Stimulated activated memory B cell treated with anti-CD40 and anti-IgM and Interleukin-4, amounts not matched to agents 10 μg/mL and 1 μg/mL and 100 μg/mL, for 72 hours (primary cell): ENCODE results near the gene SLC48A1.

ENCODE experiments used
- ATAC-seq: fragments of 150-1000 bp; cut with Tn5 transposase; 2 replicates; pipeline ENCODE4 v1.10.0; 2021
- H3K27ac Mint-ChIP-seq: one replicate; pipeline ENCODE4 v1.8.0; 2022; ENCODE audit warnings: mild to moderate bottlenecking, mixed read lengths
- H3K27me3 Mint-ChIP-seq: one replicate; pipeline ENCODE4 v1.8.0; 2022; ENCODE audit warnings: mixed read lengths
- H3K36me3 Mint-ChIP-seq: one replicate; pipeline ENCODE4 v1.8.0; 2022; ENCODE audit warnings: mixed read lengths
- H3K4me1 Mint-ChIP-seq: one replicate; pipeline ENCODE4 v1.8.0; 2022; ENCODE audit warnings: mixed read lengths
- H3K4me3 Mint-ChIP-seq: one replicate; pipeline ENCODE4 v1.8.0; 2022; ENCODE audit warnings: mild to moderate bottlenecking, moderate library complexity, mixed read lengths
- H3K9me3 Mint-ChIP-seq: one replicate; pipeline ENCODE4 v1.8.0; 2022; ENCODE audit warnings: mixed read lengths

SLC48A1 gene

DNA sequence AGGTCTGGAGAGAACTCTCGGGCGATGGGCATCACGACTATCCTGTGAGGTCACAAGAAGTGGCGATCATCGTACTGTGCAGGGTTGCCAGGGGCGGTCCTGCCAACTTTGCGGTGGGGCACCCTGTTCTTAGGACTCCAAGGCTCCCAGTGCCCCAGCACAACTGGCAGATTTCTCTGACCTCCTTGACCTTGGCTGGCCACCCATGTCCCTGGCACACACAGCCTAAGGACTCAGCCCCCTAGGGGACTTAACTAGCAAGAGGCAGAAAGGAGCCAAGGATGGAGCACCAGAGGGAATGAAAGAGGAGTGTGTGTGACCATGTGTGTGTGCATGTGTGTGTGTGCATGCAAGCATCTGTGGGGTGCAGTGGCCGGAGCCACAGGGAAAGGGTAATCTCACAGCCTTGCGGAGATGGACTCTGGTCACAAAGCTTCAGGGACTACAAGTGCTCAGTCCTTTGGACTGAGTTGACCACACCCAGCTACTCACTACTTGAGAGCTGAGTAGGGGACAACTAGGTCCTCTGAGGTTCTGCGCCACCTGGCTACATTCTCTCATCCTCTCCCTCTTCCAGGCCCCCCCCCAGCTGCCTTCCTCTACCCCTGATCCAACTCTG lies 13.7 kb downstream of the SLC48A1 start:
- H3K27ac Mint-ChIP-seq: peak overlapping the region; percentile 30
- peaks cover 66% of the 10 kb centered on the region for H3K36me3 Mint-ChIP-seq
- H3K4me1 Mint-ChIP-seq: no peaks in the 10 kb centered on the region
- no peak overlapping the region for H3K4me3 Mint-ChIP-seq
- no peaks in the 10 kb centered on the region for H3K27me3 Mint-ChIP-seq
- no peak for ATAC-seq
- H3K9me3 Mint-ChIP-seq: no peaks in the 10 kb centered on the region

- peak overlapping the region; percentile 11 for H3K27ac Mint-ChIP-seq
- peaks cover 73% of the 10 kb centered on the region for H3K36me3 Mint-ChIP-seq
- H3K4me3 Mint-ChIP-seq: no peak overlapping the region
Measured at GRCh38 chr12:47787596-47788319, 14.7 kb downstream of the SLC48A1 start.

DNA sequence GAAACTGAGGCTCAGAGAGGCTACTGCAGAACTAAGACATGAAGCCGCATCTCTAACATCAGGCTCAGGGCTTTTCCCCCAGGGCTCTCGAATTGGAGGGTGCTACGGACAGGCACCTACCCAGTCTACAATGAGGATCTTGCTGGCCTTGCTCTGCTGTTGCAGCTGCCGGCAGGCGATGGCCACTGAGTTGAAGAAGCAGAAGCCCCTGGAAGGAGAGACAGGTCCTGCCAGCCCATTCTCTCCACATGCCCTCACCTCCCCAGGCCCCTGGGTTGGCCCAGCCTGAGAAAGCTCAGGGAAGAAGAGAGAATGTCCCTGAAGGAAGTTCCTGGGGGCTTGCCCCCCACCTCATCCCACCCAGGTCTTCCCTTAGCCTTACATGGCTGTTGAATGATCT lies 16.1 kb downstream of the SLC48A1 start:
- Mint-ChIP-seq H3K27me3 (no peaks in the 10 kb centered on the region), H3K36me3 (peaks cover 83% of the 10 kb centered on the region), H3K4me1 (no peaks in the 10 kb centered on the region), H3K9me3 (no peaks in the 10 kb centered on the region), H3K27ac (peak overlapping the region; percentile 19), H3K4me3 (no peak overlapping the region)
- no peak for ATAC-seq

More at GRCh38 chr12:47787596-47788319, 14.7 kb downstream of the SLC48A1 start:
- H3K4me1 Mint-ChIP-seq: no peaks in the 10 kb centered on the region
- no peaks in the 10 kb centered on the region for H3K27me3 Mint-ChIP-seq
- H3K9me3 Mint-ChIP-seq: no peaks in the 10 kb centered on the region
- ATAC-seq: no peak

DNA sequence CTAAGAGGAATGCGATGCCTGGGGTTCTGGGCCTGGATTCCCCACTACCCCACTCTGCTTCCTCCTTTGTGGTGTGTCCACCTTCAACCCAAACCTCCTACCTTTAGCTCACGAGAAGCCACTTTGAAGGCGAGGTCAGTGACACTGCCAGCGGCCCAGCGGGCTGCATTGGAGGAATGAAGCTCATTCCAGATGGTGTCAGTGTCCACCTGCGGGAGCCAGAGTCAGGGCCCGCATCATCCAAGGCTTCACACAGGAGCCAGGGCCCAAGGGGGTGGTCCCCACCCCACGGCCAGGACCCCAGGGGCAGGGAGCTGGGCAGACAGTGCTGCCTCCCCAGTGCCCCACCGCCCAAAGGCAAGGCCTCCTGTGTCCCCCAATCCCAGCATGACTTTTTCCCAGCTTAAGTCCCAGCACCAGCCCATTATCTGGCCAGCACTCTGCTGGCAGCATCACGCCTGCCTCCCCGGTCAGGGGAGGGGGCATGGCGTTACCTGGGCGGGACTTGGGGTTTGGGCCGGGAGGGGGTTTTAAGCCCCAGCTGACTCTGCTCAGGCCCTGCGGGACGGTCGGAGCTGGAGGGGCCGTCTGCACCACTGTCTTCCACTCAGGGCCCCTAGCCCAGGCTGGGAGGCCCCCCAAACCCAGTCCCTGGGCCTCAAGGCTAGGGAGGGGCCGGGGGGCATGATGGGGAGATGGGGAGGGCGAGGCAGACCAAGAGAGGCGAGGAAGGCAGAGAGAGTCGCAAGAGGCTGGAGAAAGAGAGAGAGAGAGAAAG lies 16.9 kb downstream of the SLC48A1 start:
- ATAC-seq: no peak
- Mint-ChIP-seq H3K4me1 (no peaks in the 10 kb centered on the region), H3K27ac (peak overlapping the region; percentile 19), H3K9me3 (no peaks in the 10 kb centered on the region), H3K36me3 (peaks cover 81% of the 10 kb centered on the region), H3K4me3 (no peak overlapping the region), H3K27me3 (no peaks in the 10 kb centered on the region)

DNA sequence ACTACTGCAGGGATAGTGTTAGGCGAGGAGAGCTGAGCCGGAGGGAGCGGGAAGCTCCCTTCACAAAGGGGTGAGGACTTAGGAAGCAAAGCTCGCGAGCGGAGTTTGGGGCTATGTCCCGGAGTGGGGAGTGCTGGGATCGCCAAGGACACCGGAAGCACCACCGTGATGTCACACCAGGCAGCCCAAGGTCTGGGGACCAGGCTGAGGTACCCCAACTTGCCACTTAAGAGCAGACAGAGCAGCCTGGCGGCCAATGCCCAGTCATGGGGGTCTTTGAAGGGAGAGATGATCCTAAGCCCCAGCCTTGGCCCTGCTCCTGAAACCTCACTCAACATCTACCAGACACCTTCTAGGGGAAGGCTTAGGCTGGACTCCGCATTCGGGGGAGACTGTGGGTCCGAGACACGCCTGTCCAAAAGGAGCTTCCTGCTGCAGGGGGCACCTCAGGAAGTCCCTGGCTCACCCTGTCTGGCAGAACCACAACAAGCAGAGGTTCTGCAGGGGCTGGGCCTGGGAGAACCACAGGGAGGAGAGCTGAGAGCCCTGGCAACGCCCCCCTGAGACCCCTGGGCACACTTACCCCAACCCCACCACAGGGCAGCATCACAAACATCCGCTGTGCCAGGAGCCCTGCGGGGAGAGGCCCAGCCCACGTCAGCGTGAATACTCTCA lies 17.8 kb downstream of the SLC48A1 start:
- H3K36me3 Mint-ChIP-seq: peaks cover 85% of the 10 kb centered on the region
- H3K4me3 Mint-ChIP-seq: no peak overlapping the region
- H3K27ac Mint-ChIP-seq: no peak overlapping the region
- no peaks in the 10 kb centered on the region for H3K27me3 Mint-ChIP-seq
- no peaks in the 10 kb centered on the region for H3K9me3 Mint-ChIP-seq
- ATAC-seq: no peak
- H3K4me1 Mint-ChIP-seq: no peaks in the 10 kb centered on the region

- Mint-ChIP-seq H3K4me1 (no peaks in the 10 kb centered on the region), H3K9me3 (no peaks in the 10 kb centered on the region), H3K4me3 (no peak overlapping the region), H3K36me3 (peaks cover 80% of the 10 kb centered on the region), H3K27me3 (no peaks in the 10 kb centered on the region), H3K27ac (no peak overlapping the region)
- no peak for ATAC-seq
Measured at GRCh38 chr12:47791351-47791746, 18.3 kb downstream of the SLC48A1 start.

GRCh38 chr12:47791874-47792273 lies 18.8 kb downstream of the SLC48A1 start:
- H3K27ac Mint-ChIP-seq: no peak overlapping the region
- H3K27me3 Mint-ChIP-seq: no peaks in the 10 kb centered on the region
- no peak for ATAC-seq
- H3K36me3 Mint-ChIP-seq: peaks cover 75% of the 10 kb centered on the region
- H3K4me1 Mint-ChIP-seq: no peaks in the 10 kb centered on the region
- H3K4me3 Mint-ChIP-seq: no peak overlapping the region
- no peaks in the 10 kb centered on the region for H3K9me3 Mint-ChIP-seq

DNA sequence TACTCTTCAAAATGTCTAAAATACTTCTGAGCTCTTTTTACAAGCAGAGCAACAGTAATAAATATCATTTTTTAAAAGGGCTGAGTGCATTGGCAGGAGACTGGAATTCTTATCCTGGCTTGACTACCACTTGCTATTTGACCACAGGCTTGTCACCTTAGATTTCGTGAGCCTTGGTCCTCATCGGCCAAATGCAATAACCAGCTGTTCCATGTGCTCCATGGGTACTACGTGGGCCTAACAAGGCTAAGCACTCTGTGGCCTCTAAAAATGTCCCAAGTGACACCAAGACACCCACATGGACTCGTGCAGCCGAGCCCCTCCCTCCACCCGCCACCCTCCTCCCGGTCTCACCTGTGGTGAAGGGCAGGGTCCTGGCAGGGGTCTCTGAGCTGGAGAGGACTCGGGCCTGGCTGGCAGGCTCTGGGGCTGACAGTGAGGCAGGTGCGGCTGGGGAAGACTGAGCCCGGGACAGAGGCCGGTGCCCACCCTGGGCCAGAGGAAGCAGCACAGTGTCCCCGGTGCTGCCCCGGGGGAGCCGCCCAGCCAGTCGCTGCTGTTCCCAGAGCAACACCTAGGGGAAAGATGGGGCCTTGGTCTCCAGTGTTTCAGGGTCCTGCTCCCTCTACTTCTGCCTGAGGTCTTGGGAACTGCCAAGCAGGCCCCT lies 20.1 kb downstream of the SLC48A1 start:
- Mint-ChIP-seq H3K4me1 (peaks cover 9% of the 10 kb centered on the region), H3K4me3 (no peak overlapping the region), H3K27me3 (no peaks in the 10 kb centered on the region), H3K9me3 (no peaks in the 10 kb centered on the region), H3K27ac (no peak overlapping the region), H3K36me3 (peaks cover 75% of the 10 kb centered on the region)
- no peak for ATAC-seq

DNA sequence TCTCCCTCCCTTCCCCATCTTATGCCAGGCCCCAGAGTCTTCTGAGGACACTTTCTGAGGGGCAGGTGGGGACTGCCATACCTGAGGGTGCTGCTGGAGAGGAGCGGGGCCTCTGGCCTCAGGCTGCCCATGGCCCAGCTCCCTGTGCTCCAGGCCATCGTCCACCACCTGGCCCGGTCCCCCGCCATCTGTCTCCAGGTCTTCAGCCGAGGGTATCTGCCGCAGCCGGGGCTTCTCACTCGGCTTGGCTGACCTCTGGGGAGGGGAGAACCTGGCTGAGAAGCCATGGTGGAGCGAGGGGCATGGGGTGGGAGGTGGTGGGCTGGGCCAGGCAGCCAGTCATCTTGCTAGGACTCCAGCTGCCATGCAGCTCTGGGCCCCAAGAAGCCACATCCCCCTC lies 21.6 kb downstream of the SLC48A1 start:
- peak overlapping the region; percentile 62 for H3K27ac Mint-ChIP-seq
- no peak for ATAC-seq
- H3K36me3 Mint-ChIP-seq: peaks cover 60% of the 10 kb centered on the region
- H3K4me1 Mint-ChIP-seq: peaks cover 19% of the 10 kb centered on the region
- H3K9me3 Mint-ChIP-seq: no peaks in the 10 kb centered on the region
- no peaks in the 10 kb centered on the region for H3K27me3 Mint-ChIP-seq
- H3K4me3 Mint-ChIP-seq: no peak overlapping the region

DNA sequence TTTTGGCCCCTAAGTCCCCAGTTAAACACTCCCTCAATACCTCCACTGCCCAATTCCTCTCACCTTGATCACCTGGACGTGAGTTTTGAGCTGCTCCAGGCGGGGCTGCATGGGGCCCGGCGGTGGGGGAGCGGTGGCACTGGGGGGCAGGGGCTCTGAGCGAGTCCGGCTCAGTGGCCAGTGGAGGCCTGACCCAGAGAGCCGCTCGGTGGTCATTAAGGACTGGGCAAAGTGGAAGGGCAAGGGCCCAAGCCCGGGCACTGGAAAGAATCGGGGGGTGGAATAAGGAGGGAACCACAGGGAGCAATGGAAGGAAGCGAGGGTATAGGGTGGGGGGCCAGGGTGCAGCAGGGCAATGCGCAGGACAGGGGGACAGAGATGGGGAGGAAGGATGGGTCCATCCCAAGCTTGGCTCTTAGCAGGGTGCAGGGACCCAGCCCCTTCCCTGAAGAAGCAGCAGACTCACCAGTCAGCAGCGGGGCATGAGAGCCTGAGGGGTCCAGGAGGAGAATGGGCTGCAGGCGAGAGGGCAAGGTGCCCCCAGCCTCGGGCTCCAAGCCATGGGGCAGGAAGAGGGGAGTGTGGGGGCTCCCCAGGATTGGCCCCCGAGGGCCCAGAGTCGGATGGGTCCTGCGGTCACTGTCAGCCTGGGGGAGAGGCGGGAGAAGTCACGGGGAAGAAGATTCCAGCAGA lies 22.2 kb downstream of the SLC48A1 start:
- H3K27ac Mint-ChIP-seq: peak overlapping the region; percentile 62

GRCh38 chr12:47795814-47796411 lies 22.9 kb downstream of the SLC48A1 start:
- Mint-ChIP-seq H3K27me3 (no peaks in the 10 kb centered on the region), H3K9me3 (no peaks in the 10 kb centered on the region), H3K4me3 (no peak overlapping the region), H3K27ac (peak overlapping the region; percentile 62), H3K4me1 (peaks cover 27% of the 10 kb centered on the region), H3K36me3 (peaks cover 54% of the 10 kb centered on the region)
- no peak for ATAC-seq

More for the DNA sequence above, 22.2 kb downstream of the SLC48A1 start:
- H3K4me1 Mint-ChIP-seq: peaks cover 22% of the 10 kb centered on the region
- peaks cover 56% of the 10 kb centered on the region for H3K36me3 Mint-ChIP-seq
- no peaks in the 10 kb centered on the region for H3K9me3 Mint-ChIP-seq
- H3K4me3 Mint-ChIP-seq: no peak overlapping the region
- no peak for ATAC-seq
- H3K27me3 Mint-ChIP-seq: no peaks in the 10 kb centered on the region

GRCh38 chr12:47797441-47797840 lies 24.4 kb downstream of the SLC48A1 start:
- no peak overlapping the region for H3K4me3 Mint-ChIP-seq
- H3K36me3 Mint-ChIP-seq: peaks cover 45% of the 10 kb centered on the region
- ATAC-seq: peak; percentile 79
- H3K27ac Mint-ChIP-seq: peak overlapping the region; percentile 73
- H3K4me1 Mint-ChIP-seq: peaks cover 42% of the 10 kb centered on the region
- no peaks in the 10 kb centered on the region for H3K9me3 Mint-ChIP-seq
- H3K27me3 Mint-ChIP-seq: no peaks in the 10 kb centered on the region

DNA sequence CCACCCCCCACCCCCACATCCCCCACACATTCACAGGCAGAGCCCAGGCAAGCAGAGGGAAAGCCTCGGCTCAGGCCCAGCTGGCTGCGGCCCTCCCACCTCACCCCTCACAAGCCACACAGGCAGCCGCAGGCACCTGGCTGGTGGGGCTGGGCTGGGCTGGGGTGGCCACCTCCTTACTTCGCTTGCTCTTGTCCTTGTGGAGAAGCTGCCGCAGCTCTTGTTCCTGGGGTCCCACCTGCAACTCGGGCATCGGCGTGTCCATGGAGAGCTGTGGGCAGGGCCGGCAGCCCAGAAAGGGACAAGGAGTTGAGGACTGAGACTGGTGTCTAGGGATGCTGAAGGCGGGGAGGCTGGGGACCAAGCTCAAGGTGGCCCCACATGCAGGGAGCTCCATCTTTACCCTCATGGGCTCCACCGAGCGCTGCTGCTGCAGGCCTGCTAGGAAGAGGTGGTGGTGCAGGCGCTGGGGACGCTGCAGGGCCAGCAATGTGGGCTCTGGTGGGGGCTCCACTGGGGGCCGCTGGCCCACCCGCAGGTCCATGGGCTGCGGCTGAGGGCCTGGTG lies 25.4 kb downstream of the SLC48A1 start:
- H3K36me3 Mint-ChIP-seq: peaks cover 40% of the 10 kb centered on the region
- no peaks in the 10 kb centered on the region for H3K9me3 Mint-ChIP-seq
- H3K27ac Mint-ChIP-seq: peak overlapping the region; percentile 73
- ATAC-seq: no peak
- H3K27me3 Mint-ChIP-seq: no peaks in the 10 kb centered on the region
- peaks cover 53% of the 10 kb centered on the region for H3K4me1 Mint-ChIP-seq
- H3K4me3 Mint-ChIP-seq: no peak overlapping the region
